K562 (cell line): ENCODE measurements around the gene HOXD4. TPM values are rescaled to one million over a fixed set of nuclear protein-coding genes. Genes with fewer than 3 reads are reported as not detected.

Experiments
- ATAC-seq: fragments of 200-7000 bp; cut with Tn5 transposase; 3 replicates; pipeline ENCODE4 v1.9.1; 2020; ENCODE audit warnings: moderate library complexity
- BruUV-seq: library from RNA; stranded (reverse); fragments of 400-500 nt; replicated peaks from 2 replicates; lab custom pipeline; 2021; lab: Mats Ljungman, UMichigan
- CTCF ChIA-PET: fragments of 300-600 bp; formaldehyde crosslinking; extraction: SDS; loops from one replicate; lab custom pipeline; 2021; ENCODE audit warnings: low intra/inter-chr PET ratio; lab: Yijun Ruan, JAX
- POLR2A ChIA-PET: fragments of 300-600, 350-650 bp; sonication (Branson Sonifier 250); formaldehyde crosslinking; extraction: SDS; loops from one replicate; lab custom pipeline; 2021; ENCODE audit warnings: antibody characterized with exemption, inconsistent platforms; lab: Yijun Ruan, JAX
- DNase-seq, 4 experiments: peaks; one replicate each; pipeline versions ENCODE4 v3.0.0 to v3.0.0-alpha.2; 2011 to 2018; ENCODE audit warnings: low spot score in 3 of 4, mixed read lengths in 3 of 4; ENCODE audit errors: extremely low read depth in 1 of 4
- FAIRE-seq: peaks from 2 replicates; lab custom pipeline; 2011; peaks lifted over from hg19 to GRCh38; lab: Jason Lieb, UNC
- H2AFZ ChIP-seq: 2 replicates; pipeline ENCODE4 v1.6.0; 2011; ENCODE audit warnings: low read depth, low read length, control low read depth, inconsistent platforms
- H3K27ac ChIP-seq: fragments of 200-600 bp; 3 replicates; pipeline ENCODE4 v1.8.0; 2011; ENCODE audit warnings: low read depth, mild to moderate bottlenecking, control low read depth, inconsistent platforms, low read length, moderate library complexity, mixed read lengths; ENCODE audit errors: extremely low read depth
- H3K27me3 ChIP-seq, 2 experiments: fragments of 300-600 bp in 1 of 2; 2 replicates in 1 of 2; 3 replicates in 1 of 2; pipeline versions ENCODE4 v1.6.0 to v1.8.0; 2011; ENCODE audit warnings: inconsistent platforms in 2 of 2, low read length in 2 of 2, mild to moderate bottlenecking in 1 of 2, mixed read lengths in 1 of 2, moderate library complexity in 1 of 2; ENCODE audit not compliant: control insufficient read depth in 2 of 2, insufficient read depth in 2 of 2
- H3K36me3 ChIP-seq: fragments of 300-600 bp; 3 replicates; pipeline ENCODE4 v1.8.0; 2011; ENCODE audit warnings: mild to moderate bottlenecking, low read length, inconsistent platforms; ENCODE audit not compliant: control insufficient read depth, insufficient read depth
- H3K4me1 ChIP-seq, 2 experiments: fragments of 200-600 bp in 1 of 2; replicated peaks in 1 of 2; 2 replicates in 1 of 2; 3 replicates in 1 of 2; pipeline versions ENCODE4 v1.5.1 to v1.8.0; 2011; ENCODE audit warnings: inconsistent platforms in 2 of 2, low read length in 2 of 2, mild to moderate bottlenecking in 1 of 2, mixed read lengths in 1 of 2, moderate library complexity in 1 of 2; ENCODE audit not compliant: control insufficient read depth in 2 of 2, insufficient read depth in 2 of 2
- H3K4me2 ChIP-seq: 2 replicates; pipeline ENCODE4 v1.6.1; 2011; ENCODE audit warnings: low read length, control low read depth, inconsistent platforms, mixed read lengths; ENCODE audit not compliant: insufficient read depth
- H3K4me3 ChIP-seq: fragments of 200-600 bp; sonication (generic), shearing (Covaris generic); 2 replicates; pipeline ENCODE4 v1.5.1; 2016; ENCODE audit warnings: control low read depth, inconsistent platforms
- H3K79me2 ChIP-seq: fragments of 200-600 bp; 3 replicates; pipeline ENCODE4 v1.8.0; 2011; ENCODE audit warnings: low read length, inconsistent platforms; ENCODE audit not compliant: control insufficient read depth, insufficient read depth
- H3K9ac ChIP-seq, 2 experiments: 2 replicates each; pipeline versions ENCODE4 v1.6.0 to v1.6.1; 2011; ENCODE audit warnings: low read depth in 2 of 2, low read length in 2 of 2, control low read depth in 1 of 2, inconsistent platforms in 1 of 2, mild to moderate bottlenecking in 1 of 2, mixed read lengths in 1 of 2; ENCODE audit not compliant: insufficient read depth in 1 of 2
- H3K9me1 ChIP-seq: one replicate; pipeline ENCODE4 v1.6.0; 2011; ENCODE audit warnings: inconsistent platforms, mild to moderate bottlenecking, low read length, moderate library complexity; ENCODE audit not compliant: control insufficient read depth, insufficient read depth
- H3K9me3 ChIP-seq: replicated peaks from 2 replicates; pipeline ENCODE4 v1.5.1; 2011; ENCODE audit warnings: low read depth, low read length, inconsistent platforms; ENCODE audit not compliant: control insufficient read depth, insufficient read depth
- H4K20me1 ChIP-seq: replicated peaks from 2 replicates; pipeline ENCODE4 v1.6.1; 2011; ENCODE audit warnings: low read length, inconsistent platforms, mixed read lengths; ENCODE audit not compliant: control insufficient read depth, insufficient read depth
- CREB1 ChIP-seq, 2 experiments: sonication (generic) in 1 of 2; formaldehyde crosslinking in 1 of 2; IDR thresholded peaks; 2 replicates each; pipeline versions ENCODE4 v1.6.1 to v1.8.0; 2012 to 2022; ENCODE audit warnings: inconsistent platforms in 1 of 2, mild to moderate bottlenecking in 1 of 2, missing genetic modification reagents in 1 of 2, moderate library complexity in 1 of 2
- FOXA1 ChIP-seq: fragments of 450-650 bp; IDR thresholded peaks from 2 replicates; pipeline ENCODE4 v1.6.1; 2016; ENCODE audit warnings: mild to moderate bottlenecking, borderline replicate concordance
- HDGF ChIP-seq: fragments of 450-650 bp; IDR thresholded peaks from 2 replicates; pipeline ENCODE4 v1.6.1; 2016
- HNRNPLL ChIP-seq: fragments of 200-400 bp; formaldehyde crosslinking; IDR thresholded peaks from 2 replicates; pipeline ENCODE4 v1.6.1; 2017; ENCODE audit warnings: low read length, low read depth, mild to moderate bottlenecking; ENCODE audit not compliant: poor library complexity, severe bottlenecking
- HNRNPUL1 ChIP-seq: fragments of 200-400 bp; formaldehyde crosslinking; IDR thresholded peaks from 2 replicates; pipeline ENCODE4 v1.6.1; 2017; ENCODE audit warnings: low read length
- NCOA6 ChIP-seq: fragments of 450-650 bp; IDR thresholded peaks from 2 replicates; pipeline ENCODE4 v1.6.1; 2017; ENCODE audit warnings: mild to moderate bottlenecking
- SAP30 ChIP-seq: fragments of 200-600 bp; sonication (generic); IDR thresholded peaks from 2 replicates; pipeline ENCODE4 v1.6.1; 2012; ENCODE audit warnings: borderline replicate concordance, low read depth, mild to moderate bottlenecking, moderate library complexity, low read length, control low read depth, inconsistent platforms; ENCODE audit not compliant: insufficient read depth, poor library complexity, severe bottlenecking
- TEAD4 ChIP-seq, 2 experiments: sonication (generic) in 1 of 2; formaldehyde crosslinking in 1 of 2; IDR thresholded peaks; 2 replicates each; pipeline versions ENCODE4 v1.6.1 to v1.8.0; 2012 to 2022; ENCODE audit warnings: borderline replicate concordance in 1 of 2, inconsistent platforms in 1 of 2, low read length in 1 of 2, mild to moderate bottlenecking in 1 of 2, missing genetic modification reagents in 1 of 2
- ZKSCAN1 ChIP-seq: fragments of 150-350 bp; IDR thresholded peaks from 2 replicates; pipeline ENCODE4 v1.6.1; 2016; ENCODE audit warnings: low read depth, low read length
- WGBS: fragments of 100-300 bp; shearing (Covaris generic); methylation state at CpG from one replicate; pipeline ENCODE4 v1.1.6; 2016; ENCODE audit warnings: low coverage, mixed read lengths; ENCODE audit not compliant: insufficient coverage; ENCODE audit errors: missing lambda C conversion rate; 5-methylcytosine and 5-hydroxymethylcytosine counted together
- in situ Hi-C: fragments of 300-500 bp; cut with MboI; formaldehyde crosslinking; loops from 4 replicates; pipeline ENCODE4 v1.15.0; 2018; ENCODE audit warnings: inconsistent platforms, mixed read lengths
- intact Hi-C: fragments of 100-400 bp; cut with micrococcal nuclease; formaldehyde crosslinking; loops from 2 replicates; pipeline ENCODE4 v1.14.2; 2022
- polyA plus RNA-seq, 8 experiments: library from polyadenylated mRNA; depleted of rRNA in 4 of 8; stranded (reverse) in 5 of 8; unstranded in 3 of 8; fragments of >200 nt; fragmentation: Nextera tagmentation in 2 of 8; fragmentation: Illumina TruSeq in 1 of 8; extraction: Ambion mirVana in 2 of 8; extraction: Trizol in 1 of 8; gene quantifications; 2 replicates each; pipeline versions ENCODE4 v1.2.1 to v1.2.3, GENCODE V29; 2011 to 2014; ENCODE audit warnings: inconsistent platforms in 1 of 8, missing spikeins in 1 of 8
- total RNA-seq, 7 experiments: library from RNA; depleted of rRNA in 6 of 7; stranded (reverse); fragments of >200 nt in 6 of 7; fragmentation: Illumina TruSeq in 2 of 7; extraction: Trizol in 2 of 7; gene quantifications; 2 replicates each; pipeline versions ENCODE4 v1.2.1 to v1.2.3, GENCODE V29; 2011 to 2021; ENCODE audit warnings: low replicate concordance in 1 of 7
- TF ChIP-seq, protein P1 (sequence below), 2 experiments: fragments of 450-650 bp; conservative IDR thresholded peaks; 2 replicates each; pipeline ENCODE4 v1.6.1; 2017; ENCODE audit warnings: mild to moderate bottlenecking in 2 of 2, moderate library complexity in 2 of 2

HOXD4 gene
- total and polyA plus RNA-seq, 9 of the 15 experiments (the other 6 are each of a cell fraction or from before 2014, with no cell fraction given) = not detected

GRCh38 chr2:176158186-176158591 is 6.8 kb downstream of the HOXD4 start:
- Histone ChIP-seq H3K79me2 (no peaks in the 10 kb centered on the region), H3K9me1 (no peaks in the 10 kb centered on the region), H4K20me1 (peaks cover 8% of the 10 kb centered on the region), H3K4me3 (no peak overlapping the region), H3K9me3 (no peaks in the 10 kb centered on the region), H2AFZ (no peak overlapping the region), H3K27ac (no peak overlapping the region), H3K4me2 (no peak overlapping the region), H3K9ac (no peak overlapping the region), H3K27me3 (peaks cover 71 to 73% of the 10 kb centered on the region in 2 experiments), H3K36me3 (no peaks in the 10 kb centered on the region), H3K4me1 (peaks cover 0 to 18% of the 10 kb centered on the region in 2 experiments; a peak in 2 of 5 replicates)
- DNase-seq = no peak
- no peak for TF ChIP-seq HNRNPUL1
- TF ChIP-seq TEAD4 (IDR thresholded peaks at IDR 0.05; ENCODE audit: low read length) = no peak
- no peak for TF ChIP-seq TEAD4 (CRISPR knock-in tag; IDR thresholded peaks at IDR 0.05; ENCODE audit: borderline replicate concordance)
- TF ChIP-seq, protein P1, sequence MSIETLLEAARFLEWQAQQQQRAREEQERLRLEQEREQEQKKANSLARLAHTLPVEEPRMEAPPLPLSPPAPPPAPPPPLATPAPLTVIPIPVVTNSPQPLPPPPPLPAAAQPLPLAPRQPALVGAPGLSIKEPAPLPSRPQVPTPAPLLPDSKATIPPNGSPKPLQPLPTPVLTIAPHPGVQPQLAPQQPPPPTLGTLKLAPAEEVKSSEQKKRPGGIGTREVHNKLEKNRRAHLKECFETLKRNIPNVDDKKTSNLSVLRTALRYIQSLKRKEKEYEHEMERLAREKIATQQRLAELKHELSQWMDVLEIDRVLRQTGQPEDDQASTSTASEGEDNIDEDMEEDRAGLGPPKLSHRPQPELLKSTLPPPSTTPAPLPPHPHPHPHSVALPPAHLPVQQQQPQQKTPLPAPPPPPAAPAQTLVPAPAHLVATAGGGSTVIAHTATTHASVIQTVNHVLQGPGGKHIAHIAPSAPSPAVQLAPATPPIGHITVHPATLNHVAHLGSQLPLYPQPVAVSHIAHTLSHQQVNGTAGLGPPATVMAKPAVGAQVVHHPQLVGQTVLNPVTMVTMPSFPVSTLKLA (conservative IDR thresholded peaks at IDR 0.05) = no peak
- TF ChIP-seq HDGF = no peak
- TF ChIP-seq FOXA1 = no peak
- TF ChIP-seq HNRNPLL = no peak
- no peak for TF ChIP-seq ZKSCAN1
- no peak for TF ChIP-seq SAP30
- no peak for TF ChIP-seq CREB1 (IDR thresholded peaks at IDR 0.05)
- no peak for TF ChIP-seq CREB1 (CRISPR knock-in tag; IDR thresholded peaks at IDR 0.05)
- no peak for TF ChIP-seq NCOA6
- no TSS peak for BruUV-seq
- FAIRE-seq = no peak
- ATAC-seq = no peak
- in situ Hi-C loops (no loop called here), intact Hi-C loops (no loop called here)
- 8% methylated on average over 22 of the region's 22 CpGs for WGBS
- POLR2A ChIA-PET = interaction anchor here (0.6 kb wide), 1 partner anchor 27 kb away, joined by 3 read pairs; no protein-coding TSS in a partner anchor
- CTCF ChIA-PET = no interaction called here
